ENCODE results near the gene PTPRN2. TPM values are rescaled to one million over a fixed set of nuclear protein-coding genes. Genes with fewer than 3 reads are reported as not detected.

The PTPRN2 gene
- total RNA-seq, 1 experiment from 2014 or later: 2.1 TPM

DNA sequence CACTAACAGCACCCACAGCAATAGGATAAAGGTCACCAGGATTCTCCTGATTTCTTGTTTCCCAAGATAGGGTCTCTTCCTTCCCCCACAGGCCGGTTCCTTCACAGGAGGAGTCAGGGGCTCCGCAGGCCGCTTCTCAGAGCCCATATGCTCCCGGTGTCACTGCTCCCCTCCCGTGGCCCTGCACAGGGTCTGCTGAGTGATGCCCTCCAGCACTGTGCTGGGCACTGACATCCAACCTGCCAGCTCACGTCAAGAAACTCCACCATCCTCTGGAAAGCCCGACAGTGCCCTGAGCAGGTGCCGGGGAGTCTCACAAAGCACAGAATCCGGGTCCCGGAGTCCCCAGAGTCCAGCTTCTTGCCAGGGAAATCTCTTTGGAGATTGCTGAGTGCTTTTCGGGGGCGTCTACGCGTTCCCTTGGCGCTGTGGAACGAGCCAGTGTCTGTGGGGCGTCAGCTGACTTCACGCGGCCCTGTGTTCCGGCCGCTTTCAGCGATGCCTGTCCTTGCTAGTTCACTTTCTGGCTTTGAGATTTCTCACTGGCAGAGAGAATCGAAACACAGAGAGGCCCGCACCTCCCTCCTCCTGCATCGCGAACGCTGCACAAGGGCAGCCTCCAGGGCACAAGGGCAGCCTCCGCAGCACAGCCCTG, 683.3 kb downstream of the PTPRN2 start:
- Histone ChIP-seq H3K79me2 (ENCODE audit: insufficient read depth, low read length) (no peaks in the 10 kb centered on the region), H3K4me2 (ENCODE audit: low read length) (no peak overlapping the region), H3K9me3 (ENCODE audit: control insufficient read depth in 1 of 2, insufficient read depth in 1 of 2, low read depth in 1 of 2, low read length in 2 of 2) (no peaks in the 10 kb centered on the region), H3K27ac (ENCODE audit: low read depth, low read length) (no peak overlapping the region), H3K27me3 (ENCODE audit: insufficient read depth, low read length) (no peaks in the 10 kb centered on the region), H3K4me1 (ENCODE audit: control insufficient read depth in 1 of 2, insufficient read depth in 2 of 2, low read length in 2 of 2) (peaks cover 0 to 7% of the 10 kb centered on the region in 2 experiments; a peak in 2 of 4 replicates), H4K20me1 (ENCODE audit: insufficient read depth) (no peaks in the 10 kb centered on the region), H3K4me3 (replicated peaks in 1 of 2; ENCODE audit: low read depth in 1 of 2, low read length in 2 of 2) (no peak overlapping the region), H3K9me2 (ENCODE audit: insufficient read depth) (no peaks in the 10 kb centered on the region), H2AFZ (ENCODE audit: low read depth, low read length, poor library complexity, severe bottlenecking) (no peak overlapping the region), H3K36me3 (ENCODE audit: control insufficient read depth in 1 of 2, insufficient read depth in 2 of 2, low read length in 2 of 2) (no peaks in the 10 kb centered on the region), H3K9ac (ENCODE audit: low read length) (no peak overlapping the region)
- no peak for TF ChIP-seq CTCF (IDR thresholded peaks at IDR 0.05 in 2 of 3, conservative IDR thresholded peaks at IDR 0.05 in 1 of 3; ENCODE audit: borderline replicate concordance in 1 of 3, insufficient read depth in 1 of 3, low read depth in 2 of 3, low read length in 2 of 3)
- TF ChIP-seq CEBPB (IDR thresholded peaks at IDR 0.05; ENCODE audit: low read depth): no peak
- TF ChIP-seq CBX3 (IDR thresholded peaks at IDR 0.05; ENCODE audit: low read depth): no peak
- TF ChIP-seq POLR2AphosphoS5 (IDR thresholded peaks at IDR 0.05; ENCODE audit: low read depth, low read length): no peak
- TF ChIP-seq EZH2 (IDR thresholded peaks at IDR 0.05): no peak
- no peak for TF ChIP-seq SRF (IDR thresholded peaks at IDR 0.05; ENCODE audit: low read depth)
- TF ChIP-seq ZFX (IDR thresholded peaks at IDR 0.05): no peak
- TF ChIP-seq ZNF274 (IDR thresholded peaks at IDR 0.05; ENCODE audit: low read depth, low read length): no peak
- TF ChIP-seq JUND (IDR thresholded peaks at IDR 0.05): no peak
- no peak for TF ChIP-seq ELF1 (IDR thresholded peaks at IDR 0.05; ENCODE audit: borderline replicate concordance, low read depth)
- no peak for TF ChIP-seq FOSL1 (IDR thresholded peaks at IDR 0.05; ENCODE audit: low read depth)
- TF ChIP-seq POLR2A (IDR thresholded peaks at IDR 0.05; ENCODE audit: borderline replicate concordance, extremely low read depth, insufficient read depth, insufficient read length): no peak
- no peak for TF ChIP-seq EGR1 (IDR thresholded peaks at IDR 0.05; ENCODE audit: low read depth)
- TF ChIP-seq, protein P1, sequence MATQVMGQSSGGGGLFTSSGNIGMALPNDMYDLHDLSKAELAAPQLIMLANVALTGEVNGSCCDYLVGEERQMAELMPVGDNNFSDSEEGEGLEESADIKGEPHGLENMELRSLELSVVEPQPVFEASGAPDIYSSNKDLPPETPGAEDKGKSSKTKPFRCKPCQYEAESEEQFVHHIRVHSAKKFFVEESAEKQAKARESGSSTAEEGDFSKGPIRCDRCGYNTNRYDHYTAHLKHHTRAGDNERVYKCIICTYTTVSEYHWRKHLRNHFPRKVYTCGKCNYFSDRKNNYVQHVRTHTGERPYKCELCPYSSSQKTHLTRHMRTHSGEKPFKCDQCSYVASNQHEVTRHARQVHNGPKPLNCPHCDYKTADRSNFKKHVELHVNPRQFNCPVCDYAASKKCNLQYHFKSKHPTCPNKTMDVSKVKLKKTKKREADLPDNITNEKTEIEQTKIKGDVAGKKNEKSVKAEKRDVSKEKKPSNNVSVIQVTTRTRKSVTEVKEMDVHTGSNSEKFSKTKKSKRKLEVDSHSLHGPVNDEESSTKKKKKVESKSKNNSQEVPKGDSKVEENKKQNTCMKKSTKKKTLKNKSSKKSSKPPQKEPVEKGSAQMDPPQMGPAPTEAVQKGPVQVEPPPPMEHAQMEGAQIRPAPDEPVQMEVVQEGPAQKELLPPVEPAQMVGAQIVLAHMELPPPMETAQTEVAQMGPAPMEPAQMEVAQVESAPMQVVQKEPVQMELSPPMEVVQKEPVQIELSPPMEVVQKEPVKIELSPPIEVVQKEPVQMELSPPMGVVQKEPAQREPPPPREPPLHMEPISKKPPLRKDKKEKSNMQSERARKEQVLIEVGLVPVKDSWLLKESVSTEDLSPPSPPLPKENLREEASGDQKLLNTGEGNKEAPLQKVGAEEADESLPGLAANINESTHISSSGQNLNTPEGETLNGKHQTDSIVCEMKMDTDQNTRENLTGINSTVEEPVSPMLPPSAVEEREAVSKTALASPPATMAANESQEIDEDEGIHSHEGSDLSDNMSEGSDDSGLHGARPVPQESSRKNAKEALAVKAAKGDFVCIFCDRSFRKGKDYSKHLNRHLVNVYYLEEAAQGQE (IDR thresholded peaks at IDR 0.05; ENCODE audit: low read depth): no peak
- TF ChIP-seq, protein P2, sequence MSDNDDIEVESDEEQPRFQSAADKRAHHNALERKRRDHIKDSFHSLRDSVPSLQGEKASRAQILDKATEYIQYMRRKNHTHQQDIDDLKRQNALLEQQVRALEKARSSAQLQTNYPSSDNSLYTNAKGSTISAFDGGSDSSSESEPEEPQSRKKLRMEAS (IDR thresholded peaks at IDR 0.05): no peak
- RAD21 ChIA-PET (ENCODE audit: low non-redundant PET in 1 of 2, low total read pairs in 2 of 2, uncharacterized antibody in 2 of 2, unreplicated experiment in 2 of 2): no interaction called here
- DNase-seq (ENCODE audit: low read depth, low spot score) (no peak), ATAC-seq (no peak)
- intact Hi-C loops (cut with micrococcal nuclease): no loop called here
- no TSS peak for BruUV-seq (replicated peaks)
- POLR2A ChIA-PET: no interaction called here
- CTCF ChIA-PET: no interaction called here
